ENCODE data around the gene CPT1B.

DNA sequence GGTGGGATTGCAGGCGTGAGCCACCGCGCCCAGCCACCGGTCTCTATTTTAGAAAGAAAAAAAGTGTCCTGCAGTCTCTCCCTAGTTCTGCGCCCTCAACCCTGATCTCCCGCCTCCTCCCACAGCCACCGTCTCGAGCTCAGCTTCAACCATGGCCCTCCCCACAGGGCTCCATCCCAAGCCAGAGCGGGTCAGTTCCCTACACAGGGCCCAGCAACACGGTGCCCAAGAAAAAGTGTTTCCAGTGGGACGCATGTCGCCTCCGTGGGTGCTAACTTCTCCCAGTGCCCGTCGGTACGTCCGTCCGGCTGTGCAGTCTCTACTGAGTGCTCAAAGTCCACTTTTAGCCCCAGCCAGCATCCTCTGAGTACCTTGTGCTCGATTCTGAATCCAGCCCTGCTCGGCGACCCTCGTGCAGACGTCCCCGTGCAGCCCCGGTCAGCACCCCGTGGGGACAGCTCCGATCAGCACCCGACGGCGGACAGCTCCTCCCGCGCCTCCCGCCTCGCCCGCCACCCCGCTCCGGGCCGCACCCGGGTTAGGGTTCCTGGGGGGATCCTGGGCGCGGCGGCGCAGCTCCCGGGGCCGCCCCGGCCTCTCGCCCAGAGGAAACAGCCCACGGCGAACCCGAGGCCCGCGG is 21.7 kb upstream of the CPT1B start:
- TF ChIP-seq CTCF (IDR thresholded peaks at IDR 0.05; ENCODE audit: borderline replicate concordance, extremely low read depth, low read length, poor library complexity, severe bottlenecking) = no peak
- no peak for TF ChIP-seq EZH2 (IDR thresholded peaks at IDR 0.05; ENCODE audit: borderline replicate concordance, low read depth, low read length, severe bottlenecking)

Measured in DND-41 (cell line).